SK-N-SH (cell line): ENCODE measurements around the gene RNPEPL1. TPM values are rescaled to one million over a fixed set of nuclear protein-coding genes. Genes with fewer than 3 reads are reported as not detected.
A peak's percentile ranks its signal among the peaks of the same experiment; 100 is the strongest.

Experiments
- CTCF ChIA-PET: fragments of 300-600, 350-600 bp; formaldehyde crosslinking; extraction: SDS; loops from one replicate; lab custom pipeline; 2021; lab: Yijun Ruan, JAX
- POLR2A ChIA-PET: fragments of 350-600 bp; sonication (Branson Sonifier 250); formaldehyde crosslinking; extraction: SDS; loops from one replicate; lab custom pipeline; 2020; ENCODE audit warnings: antibody characterized with exemption, inconsistent platforms; lab: Yijun Ruan, JAX
- DNase-seq: peaks from one replicate; pipeline ENCODE4 v3.0.0; 2012
- H2AFZ ChIP-seq: fragments of 200-600 bp; sonication (generic); 2 replicates; pipeline ENCODE4 v1.8.1; 2016; ENCODE audit warnings: antibody characterized with exemption, mild to moderate bottlenecking, low read depth
- H3F3A ChIP-seq: fragments of 200-600 bp; sonication (generic); replicated peaks from 2 replicates; pipeline ENCODE3; 2016; ENCODE audit warnings: antibody characterized with exemption, mild to moderate bottlenecking; ENCODE audit not compliant: insufficient read depth
- H3K27ac ChIP-seq, 2 experiments: fragments of 200-500 bp in 1 of 2; fragments of 200-600 bp in 1 of 2; sonication (Bioruptor generic) in 1 of 2; sonication (generic), shearing (Covaris generic) in 1 of 2; 2 replicates each; pipeline versions ENCODE4 v1.5.1 to v1.6.1; 2014 to 2016; ENCODE audit warnings: low read depth in 2 of 2, inconsistent platforms in 1 of 2, low read length in 1 of 2, mild to moderate bottlenecking in 1 of 2, mixed read lengths in 1 of 2
- H3K27me3 ChIP-seq: fragments of 200-600 bp; sonication (generic), shearing (Covaris generic); 2 replicates; pipeline ENCODE4 v1.6.1; 2016; ENCODE audit warnings: mixed run types; ENCODE audit not compliant: insufficient read depth
- H3K36me3 ChIP-seq, 2 experiments: fragments of 200-500 bp in 1 of 2; fragments of 200-600 bp in 1 of 2; sonication (Bioruptor generic) in 1 of 2; sonication (generic) in 1 of 2; replicated peaks in 1 of 2; 2 replicates each; pipeline versions ENCODE3 to v1.5.1; 2014 to 2016; ENCODE audit warnings: low read length in 1 of 2, mild to moderate bottlenecking in 1 of 2; ENCODE audit not compliant: insufficient read depth in 2 of 2, control insufficient read depth in 1 of 2
- H3K4me1 ChIP-seq, 2 experiments: fragments of 200-500 bp in 1 of 2; fragments of 200-600 bp in 1 of 2; sonication (Bioruptor generic) in 1 of 2; sonication (generic), shearing (Covaris generic) in 1 of 2; 2 replicates each; pipeline versions ENCODE4 v1.5.1 to v1.6.1; 2014 to 2016; ENCODE audit warnings: low read depth in 1 of 2, low read length in 1 of 2, mixed run types in 1 of 2; ENCODE audit not compliant: insufficient read depth in 2 of 2, control insufficient read depth in 1 of 2
- H3K4me2 ChIP-seq: fragments of 200-600 bp; sonication (generic), shearing (Covaris generic); 2 replicates; pipeline ENCODE4 v1.6.1; 2017; ENCODE audit warnings: mixed run types
- H3K4me3 ChIP-seq, 2 experiments: fragments of 200-500 bp in 1 of 2; fragments of 200-600 bp in 1 of 2; sonication (Bioruptor generic) in 1 of 2; sonication (generic), shearing (Covaris generic) in 1 of 2; 2 replicates each; pipeline versions ENCODE4 v1.5.1 to v1.8.1; 2014 to 2016; ENCODE audit warnings: low read depth in 2 of 2, inconsistent platforms in 1 of 2, low read length in 1 of 2, mild to moderate bottlenecking in 1 of 2, mixed read lengths in 1 of 2, moderate library complexity in 1 of 2
- H3K79me2 ChIP-seq: fragments of 200-600 bp; sonication (generic); 2 replicates; pipeline ENCODE4 v1.8.1; 2017; ENCODE audit warnings: mild to moderate bottlenecking; ENCODE audit not compliant: insufficient read depth
- H3K9ac ChIP-seq: fragments of 200-600 bp; sonication (generic); 2 replicates; pipeline ENCODE4 v1.6.1; 2017; ENCODE audit warnings: mixed run types
- H3K9me2 ChIP-seq: fragments of 200-600 bp; sonication (generic); 2 replicates; pipeline ENCODE4 v1.6.1; 2017; ENCODE audit warnings: mixed run types
- H3K9me3 ChIP-seq: fragments of 200-600 bp; sonication (generic); 2 replicates; pipeline ENCODE4 v1.6.1; 2017; ENCODE audit warnings: mixed run types, mild to moderate bottlenecking, moderate library complexity
- H4K20me1 ChIP-seq: fragments of 200-600 bp; sonication (generic); 2 replicates; pipeline ENCODE4 v1.6.1; 2017; ENCODE audit warnings: mild to moderate bottlenecking, mixed run types; ENCODE audit not compliant: insufficient read depth
- CHD2 ChIP-seq: fragments of 150-350 bp; IDR thresholded peaks from 2 replicates; pipeline ENCODE4 v1.6.1; 2018; ENCODE audit warnings: low read length; ENCODE audit not compliant: partially characterized antibody
- EP300 ChIP-seq, 2 experiments: IDR thresholded peaks; 2 replicates each; pipeline versions ENCODE4 v1.4.0 to v1.6.1; 2012; ENCODE audit warnings: borderline replicate concordance in 1 of 2, low read depth in 1 of 2, low read length in 1 of 2
- EZH2phosphoT487 ChIP-seq: fragments of 200-600 bp; sonication (generic); IDR thresholded peaks from 2 replicates; pipeline ENCODE4 v1.6.1; 2017; ENCODE audit warnings: low read depth, mixed run types, mild to moderate bottlenecking, antibody characterized with exemption, moderate library complexity, borderline replicate concordance
- FOSL2 ChIP-seq: IDR thresholded peaks from 2 replicates; pipeline ENCODE4 v1.4.0; 2012; ENCODE audit warnings: low read depth, mild to moderate bottlenecking, moderate library complexity, borderline replicate concordance
- GABPA ChIP-seq: IDR thresholded peaks from 2 replicates; pipeline ENCODE4 v1.4.0; 2012; ENCODE audit warnings: low read depth, mild to moderate bottlenecking
- MEF2A ChIP-seq: IDR thresholded peaks from 2 replicates; pipeline ENCODE4 v1.4.0; 2012; ENCODE audit warnings: low read depth, borderline replicate concordance
- MXI1 ChIP-seq: IDR thresholded peaks from 2 replicates; pipeline ENCODE4 v1.6.1; 2012; ENCODE audit warnings: mild to moderate bottlenecking, low read depth, low read length, improper control_type of control experiment
- NRF1 ChIP-seq: IDR thresholded peaks from 2 replicates; pipeline ENCODE4 v1.6.1; 2012; ENCODE audit warnings: low read depth, mild to moderate bottlenecking, low read length
- RAD21 ChIP-seq: IDR thresholded peaks from 2 replicates; pipeline ENCODE4 v1.6.1; 2012; ENCODE audit warnings: mild to moderate bottlenecking, low read length
- SIN3A ChIP-seq: IDR thresholded peaks from 2 replicates; pipeline ENCODE4 v1.6.1; 2012; ENCODE audit warnings: low read depth, mild to moderate bottlenecking, low read length, moderate library complexity, borderline replicate concordance
- TAF1 ChIP-seq: IDR thresholded peaks from 2 replicates; pipeline ENCODE4 v1.6.1; 2012; ENCODE audit warnings: low read depth, mild to moderate bottlenecking, low read length, moderate library complexity, borderline replicate concordance
- YY1 ChIP-seq: IDR thresholded peaks from 2 replicates; pipeline ENCODE4 v1.4.0; 2012; ENCODE audit warnings: low read depth, mild to moderate bottlenecking
- WGBS: methylation state at CpG from one replicate; pipeline ENCODE4 v1.1.6; 2017; ENCODE audit warnings: low lambda C conversion rate; 5-methylcytosine and 5-hydroxymethylcytosine counted together
- polyA plus RNA-seq, 3 experiments: library from polyadenylated mRNA; depleted of rRNA; stranded (reverse); fragments of >200 nt; gene quantifications; 2 replicates each; pipeline ENCODE4 v1.2.3, GENCODE V29; 2012
- TF ChIP-seq, protein P1 (sequence below): IDR thresholded peaks from 2 replicates; pipeline ENCODE4; 2012
- TF ChIP-seq, protein P2 (sequence below): IDR thresholded peaks from 2 replicates; pipeline ENCODE4 v1.4.0; 2012; ENCODE audit warnings: low read depth, borderline replicate concordance
- TF ChIP-seq, protein P3 (sequence below): IDR thresholded peaks from 2 replicates; pipeline ENCODE4 v1.4.0; 2012; ENCODE audit warnings: low read depth

The RNPEPL1 gene
- polyA plus RNA-seq, 1 of the 3 experiments (the other 2 are of a cell fraction) = 14.3 TPM

GRCh38 chr2:240557808-240558207 is 10.5 kb upstream of the RNPEPL1 start, which contains the start of gene ANKMY1:
Gene ANKMY1, minus strand, starts transcription at chr2:240557988. Its CDS starts 653 bp downstream, at chr2:240557335.
- H3K4me1 ChIP-seq = peaks cover 22 to 29% of the 10 kb centered on the region in 2 experiments
- ChIA-PET POLR2A (no interaction called here), CTCF (interaction anchor here (1.4 to 2.0 kb wide), 3 partner anchors 31 to 70 kb away, joined by 3 to 5 read pairs (median 4); no protein-coding TSS in a partner anchor)
- 25% methylated on average over 14 of the region's 47 CpGs for WGBS
- H3K27ac ChIP-seq = no peak within 1 kb of the TSS
- peaks cover 13% of the 10 kb centered on the region; the same call in 1 of the 2 replicates for H4K20me1 ChIP-seq
- H3K9me3 ChIP-seq = no peaks in the 10 kb centered on the region
- H3K4me2 ChIP-seq = peak within 1 kb of the TSS; percentile 84
- H3K36me3 ChIP-seq = peaks cover 5 to 6% of the 10 kb centered on the region in 2 experiments
- DNase-seq = peak; percentile 97
- H3K4me3 ChIP-seq = peak within 1 kb of the TSS; percentile 38 to 51
- no peaks in the 10 kb centered on the region for H3K27me3 ChIP-seq
- H3K9ac ChIP-seq = 0 out of 2 replicates have a peak within 1 kb of the TSS, but pooled peaks have one; percentile 25
- no peaks in the 10 kb centered on the region for H3K9me2 ChIP-seq
- TF ChIP-seq MXI1 = peak; percentile 80; the same call in 1 of the 2 replicates
- peak; percentile 71 for TF ChIP-seq SIN3A
- TF ChIP-seq EP300 (IDR thresholded peaks at IDR 0.05; ENCODE audit: borderline replicate concordance in 1 of 2, low read depth in 1 of 2, low read length in 1 of 2) = no peak
- TF ChIP-seq, protein P1, sequence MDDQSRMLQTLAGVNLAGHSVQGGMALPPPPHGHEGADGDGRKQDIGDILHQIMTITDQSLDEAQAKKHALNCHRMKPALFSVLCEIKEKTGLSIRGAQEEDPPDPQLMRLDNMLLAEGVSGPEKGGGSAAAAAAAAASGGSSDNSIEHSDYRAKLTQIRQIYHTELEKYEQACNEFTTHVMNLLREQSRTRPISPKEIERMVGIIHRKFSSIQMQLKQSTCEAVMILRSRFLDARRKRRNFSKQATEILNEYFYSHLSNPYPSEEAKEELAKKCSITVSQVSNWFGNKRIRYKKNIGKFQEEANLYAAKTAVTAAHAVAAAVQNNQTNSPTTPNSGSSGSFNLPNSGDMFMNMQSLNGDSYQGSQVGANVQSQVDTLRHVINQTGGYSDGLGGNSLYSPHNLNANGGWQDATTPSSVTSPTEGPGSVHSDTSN = peak; percentile 96
- TF ChIP-seq CHD2 = peak; percentile 80
- no peak for TF ChIP-seq EZH2phosphoT487
- H3F3A ChIP-seq = peaks cover 16% of the 10 kb centered on the region
- no peak within 1 kb of the TSS for H2AFZ ChIP-seq
- H3K79me2 ChIP-seq = peaks cover 62% of the 10 kb centered on the region

GRCh38 chr2:240558236-240558761 is 10.0 kb upstream of the RNPEPL1 start:
- peak overlapping the region in 1 of 2 experiments; percentile 38; a peak in 2 of 4 replicates for H3K4me3 ChIP-seq
- peak overlapping the region; percentile 74 for H3K4me2 ChIP-seq
- ChIA-PET POLR2A (no interaction called here), CTCF (interaction anchor here (1.5 to 2.0 kb wide), 2 partner anchors 30 to 44 kb away, joined by 3 to 5 read pairs; no protein-coding TSS in a partner anchor)
- no peak overlapping the region for H2AFZ ChIP-seq
- H3K9me3 ChIP-seq = no peaks in the 10 kb centered on the region
- H4K20me1 ChIP-seq = peaks cover 13% of the 10 kb centered on the region; the same call in 1 of the 2 replicates
- no peak overlapping the region for H3K9ac ChIP-seq
- no peaks in the 10 kb centered on the region for H3K9me2 ChIP-seq
- no peak overlapping the region for H3K27ac ChIP-seq
- peaks cover 22 to 29% of the 10 kb centered on the region in 2 experiments for H3K4me1 ChIP-seq
- no peak for DNase-seq
- TF ChIP-seq, protein P2, sequence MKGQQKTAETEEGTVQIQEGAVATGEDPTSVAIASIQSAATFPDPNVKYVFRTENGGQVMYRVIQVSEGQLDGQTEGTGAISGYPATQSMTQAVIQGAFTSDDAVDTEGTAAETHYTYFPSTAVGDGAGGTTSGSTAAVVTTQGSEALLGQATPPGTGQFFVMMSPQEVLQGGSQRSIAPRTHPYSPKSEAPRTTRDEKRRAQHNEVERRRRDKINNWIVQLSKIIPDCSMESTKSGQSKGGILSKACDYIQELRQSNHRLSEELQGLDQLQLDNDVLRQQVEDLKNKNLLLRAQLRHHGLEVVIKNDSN = no peak
- TF ChIP-seq TAF1 = no peak
- TF ChIP-seq NRF1 = no peak
- no peak for TF ChIP-seq GABPA
- no peak for TF ChIP-seq MEF2A
- TF ChIP-seq YY1 = no peak
- no peak for TF ChIP-seq FOSL2
- TF ChIP-seq, protein P3, sequence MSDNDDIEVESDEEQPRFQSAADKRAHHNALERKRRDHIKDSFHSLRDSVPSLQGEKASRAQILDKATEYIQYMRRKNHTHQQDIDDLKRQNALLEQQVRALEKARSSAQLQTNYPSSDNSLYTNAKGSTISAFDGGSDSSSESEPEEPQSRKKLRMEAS = no peak
- TF ChIP-seq RAD21 = no peak
- no peaks in the 10 kb centered on the region for H3K27me3 ChIP-seq
- peaks cover 16% of the 10 kb centered on the region for H3F3A ChIP-seq
- peaks cover 3 to 7% of the 10 kb centered on the region in 2 experiments for H3K36me3 ChIP-seq
- 89% methylated on average over 18 of the region's 18 CpGs for WGBS
- peaks cover 63% of the 10 kb centered on the region for H3K79me2 ChIP-seq
